H1 (cell line): ENCODE data around the gene ADGRV1. TPM values are rescaled to one million over a fixed set of nuclear protein-coding genes. Genes with fewer than 3 reads are reported as not detected.
"Not testable (repeated sequence)": the region's sequence is repeated elsewhere in the genome, so short reads cannot be mapped to it uniquely, and the experiment has no call there.

Experiments used
- CTCF ChIA-PET: fragments of 300-600 bp; sonication (Branson Sonifier 250); formaldehyde crosslinking; loops from one replicate; lab custom pipeline; 2021; ENCODE audit not compliant: partially characterized antibody; lab: Charles Lee
- POLR2A ChIA-PET: fragments of 300-600 bp; sonication (Branson Sonifier 250); formaldehyde crosslinking; loops from one replicate; lab custom pipeline; 2021; ENCODE audit warnings: inconsistent platforms; ENCODE audit not compliant: partially characterized antibody; lab: Charles Lee
- DNase-seq, 2 experiments: peaks; one replicate each; pipeline versions ENCODE4 v3.0.0 to v3.0.0-alpha.2; 2010 to 2022; ENCODE audit warnings: low spot score in 2 of 2, low read depth in 1 of 2, mixed read lengths in 1 of 2
- FAIRE-seq: peaks from 2 replicates; lab custom pipeline; 2011; peaks lifted over from hg19 to GRCh38; lab: Jason Lieb, UNC
- H2AFZ ChIP-seq: 2 replicates; pipeline ENCODE4 v1.8.1; 2012; ENCODE audit warnings: low read length, inconsistent platforms
- H2AK5ac ChIP-seq: 2 replicates; pipeline ENCODE4 v1.6.1; 2013; ENCODE audit warnings: low read depth, low read length
- H2BK120ac ChIP-seq: replicated peaks from 2 replicates; pipeline ENCODE3; 2013; ENCODE audit warnings: low read depth, low read length, inconsistent platforms
- H2BK12ac ChIP-seq: 2 replicates; pipeline ENCODE4 v1.6.1; 2013; ENCODE audit warnings: low read depth, low read length
- H2BK15ac ChIP-seq: 2 replicates; pipeline ENCODE4 v1.6.1; 2013; ENCODE audit warnings: low read length
- H2BK20ac ChIP-seq: 2 replicates; pipeline ENCODE4 v1.6.1; 2013; ENCODE audit warnings: low read length
- H2BK5ac ChIP-seq: 2 replicates; pipeline ENCODE4 v1.6.1; 2013; ENCODE audit warnings: low read depth, low read length
- H3K14ac ChIP-seq: 2 replicates; pipeline ENCODE4 v1.6.1; 2013; ENCODE audit warnings: inconsistent platforms; ENCODE audit not compliant: insufficient read length
- H3K18ac ChIP-seq: 2 replicates; pipeline ENCODE4 v1.6.1; 2013; ENCODE audit warnings: low read length; ENCODE audit errors: extremely low read depth
- H3K23ac ChIP-seq: 2 replicates; pipeline ENCODE4 v1.6.1; 2013; ENCODE audit warnings: inconsistent platforms; ENCODE audit not compliant: insufficient read length
- H3K23me2 ChIP-seq: 2 replicates; pipeline ENCODE4 v1.6.1; 2013; ENCODE audit warnings: low read depth, low read length
- H3K27ac ChIP-seq: 2 replicates; pipeline ENCODE4 v1.6.1; 2011; ENCODE audit warnings: low read depth, low read length, inconsistent platforms
- H3K27me3 ChIP-seq, 4 experiments: replicated peaks in 1 of 4; 1 replicate in 1 of 4; 2 replicates in 3 of 4; pipeline versions ENCODE4 v1.6.1 to v1.8.1; 2011 to 2013; ENCODE audit warnings: low read length in 3 of 4, mild to moderate bottlenecking in 3 of 4, inconsistent platforms in 2 of 4, mixed read lengths in 2 of 4, moderate library complexity in 1 of 4; ENCODE audit not compliant: control insufficient read depth in 3 of 4, insufficient read depth in 3 of 4; ENCODE audit errors: extremely low read depth in 1 of 4
- H3K36me3 ChIP-seq, 4 experiments: 2 replicates each; pipeline versions ENCODE4 v1.6.1 to v1.8.1; 2011 to 2013; ENCODE audit warnings: mild to moderate bottlenecking in 4 of 4, low read length in 3 of 4, moderate library complexity in 2 of 4, control low read depth in 1 of 4, inconsistent platforms in 1 of 4; ENCODE audit not compliant: insufficient read depth in 4 of 4, control insufficient read depth in 2 of 4
- H3K4ac ChIP-seq: replicated peaks from 2 replicates; pipeline ENCODE3; 2013; ENCODE audit warnings: low read length, low read depth, mixed read lengths, inconsistent platforms; ENCODE audit not compliant: insufficient read length
- H3K4me1 ChIP-seq, 4 experiments: replicated peaks in 1 of 4; 1 replicate in 1 of 4; 2 replicates in 3 of 4; pipeline versions ENCODE4 v1.6.1 to v1.8.1; 2011 to 2013; ENCODE audit warnings: low read length in 3 of 4, inconsistent platforms in 2 of 4, mixed read lengths in 1 of 4; ENCODE audit not compliant: insufficient read depth in 4 of 4, control insufficient read depth in 3 of 4
- H3K4me2 ChIP-seq, 2 experiments: 2 replicates each; pipeline versions ENCODE4 v1.6.1 to v1.8.1; 2011 to 2013; ENCODE audit warnings: low read depth in 2 of 2, low read length in 2 of 2, control low read depth in 1 of 2, inconsistent platforms in 1 of 2, mild to moderate bottlenecking in 1 of 2; ENCODE audit not compliant: insufficient read depth in 1 of 2
- H3K4me3 ChIP-seq, 4 experiments: fragments of 200-600, 300-600 bp in 1 of 4; sonication (generic), shearing (Covaris generic), sonication (Bioruptor Twin) in 1 of 4; 2 replicates each; pipeline versions ENCODE4 v1.5.1 to v1.8.1; 2011 to 2016; ENCODE audit warnings: low read length in 4 of 4, low read depth in 3 of 4, control low read depth in 2 of 4, inconsistent platforms in 2 of 4, mild to moderate bottlenecking in 2 of 4, mixed read lengths in 1 of 4, moderate library complexity in 1 of 4; ENCODE audit not compliant: insufficient read depth in 2 of 4; ENCODE audit errors: extremely low read depth in 1 of 4
- H3K56ac ChIP-seq: replicated peaks from 2 replicates; pipeline ENCODE3; 2013; ENCODE audit warnings: low read depth, mild to moderate bottlenecking, mixed read lengths, low read length, inconsistent platforms; ENCODE audit not compliant: insufficient read length
- H3K79me1 ChIP-seq: 2 replicates; pipeline ENCODE4 v1.6.1; 2013; ENCODE audit warnings: low read depth, low read length, control low read depth
- H3K79me2 ChIP-seq, 2 experiments: 2 replicates each; pipeline versions ENCODE4 v1.6.1 to v1.8.1; 2012 to 2013; ENCODE audit warnings: low read length in 2 of 2, mild to moderate bottlenecking in 2 of 2, inconsistent platforms in 1 of 2; ENCODE audit not compliant: insufficient read depth in 2 of 2, control insufficient read depth in 1 of 2
- H3K9ac ChIP-seq, 4 experiments: replicated peaks in 1 of 4; 1 replicate in 1 of 4; 2 replicates in 3 of 4; pipeline versions ENCODE4 v1.6.1 to v1.8.1; 2011 to 2013; ENCODE audit warnings: low read depth in 3 of 4, low read length in 3 of 4, control low read depth in 2 of 4, mild to moderate bottlenecking in 2 of 4, moderate library complexity in 2 of 4, inconsistent platforms in 1 of 4; ENCODE audit errors: extremely low read depth in 1 of 4
- H3K9me3 ChIP-seq, 2 experiments: 2 replicates each; pipeline versions ENCODE4 v1.6.1 to v1.8.1; 2012 to 2013; ENCODE audit warnings: mild to moderate bottlenecking in 2 of 2, moderate library complexity in 2 of 2, control low read depth in 1 of 2, inconsistent platforms in 1 of 2, low read depth in 1 of 2, low read length in 1 of 2, mixed read lengths in 1 of 2; ENCODE audit not compliant: insufficient read depth in 2 of 2
- H4K20me1 ChIP-seq, 2 experiments: replicated peaks in 1 of 2; 2 replicates each; pipeline versions ENCODE3 to v1.8.1; 2011 to 2013; ENCODE audit warnings: inconsistent platforms in 2 of 2, low read length in 2 of 2, mild to moderate bottlenecking in 1 of 2; ENCODE audit not compliant: insufficient read depth in 2 of 2, control insufficient read depth in 1 of 2
- H4K5ac ChIP-seq: 2 replicates; pipeline ENCODE4 v1.6.1; 2013; ENCODE audit warnings: low read length, low read depth, mixed read lengths, inconsistent platforms; ENCODE audit not compliant: insufficient read length
- H4K8ac ChIP-seq: 2 replicates; pipeline ENCODE4 v1.8.0; 2013; ENCODE audit warnings: mild to moderate bottlenecking, moderate library complexity, low read length, inconsistent platforms; ENCODE audit not compliant: insufficient read depth; ENCODE audit errors: extremely low read depth
- H4K91ac ChIP-seq: replicated peaks from 2 replicates; pipeline ENCODE3; 2013; ENCODE audit warnings: low read length, mixed read lengths, inconsistent platforms; ENCODE audit not compliant: insufficient read length
- MAX ChIP-seq: IDR thresholded peaks from 2 replicates; pipeline ENCODE4 v1.6.1; 2012; ENCODE audit warnings: inconsistent platforms
- WGBS, 2 experiments: shearing (Covaris generic) in 1 of 2; methylation state at CpG; one replicate each; pipeline versions ENCODE4 v1.1.6 to v1.1.7; 2013 to 2015; ENCODE audit warnings: low lambda C conversion rate in 2 of 2, mixed read lengths in 2 of 2, inconsistent platforms in 1 of 2, low coverage in 1 of 2, missing lambda C conversion rate in 1 of 2; ENCODE audit not compliant: insufficient replicate concordance in 2 of 2, insufficient coverage in 1 of 2, insufficient read length in 1 of 2; ENCODE audit errors: extremely low coverage in 1 of 2, missing lambda C conversion rate in 1 of 2; 5-methylcytosine and 5-hydroxymethylcytosine counted together
- polyA plus RNA-seq, 7 experiments: library from polyadenylated mRNA; depleted of rRNA in 3 of 7; stranded (reverse) in 5 of 7; unstranded in 2 of 7; fragments of >200 nt in 5 of 7; fragments of 200-250 nt in 2 of 7; gene quantifications; 1 replicate in 5 of 7; 2 replicates in 1 of 7; 4 replicates in 1 of 7; pipeline versions ENCODE4 v1.2.1 to v1.2.3, GENCODE V29; 2011 to 2013; ENCODE audit warnings: missing spikeins in 2 of 7, mixed read lengths in 2 of 7
- total RNA-seq: library from RNA; stranded (reverse); fragmentation: NEBNext Ultra II Directional; extraction: Animal tissue kit (Norgen Biotek cat#: 25700); gene quantifications from 2 replicates; pipeline ENCODE4 v1.2.1, GENCODE V29; 2021

The ADGRV1 gene
- total and polyA plus RNA-seq, 2 of the 8 experiments (the other 6 are each of a cell fraction or from before 2014, with no cell fraction given), result 53.1 to 62.2 TPM

GRCh38 chr5:91038180-91038808, 479.7 kb downstream of the ADGRV1 start (continued):
- no peak for TF ChIP-seq MAX

GRCh38 chr5:91041132-91041531, 482.5 kb downstream of the ADGRV1 start:
- H3K4me1 ChIP-seq, result peaks cover 2 to 11% (median 5%) of the 10 kb centered on the region in 4 experiments; a peak in 4 of 7 replicates
- H2AFZ ChIP-seq, H3K56ac ChIP-seq, H3K23me2 ChIP-seq, H3K79me1 ChIP-seq, FAIRE-seq, H2BK15ac ChIP-seq, H4K8ac ChIP-seq, H3K27me3 ChIP-seq, H4K91ac ChIP-seq, H2BK20ac ChIP-seq, H3K27ac ChIP-seq, H3K4ac ChIP-seq, H3K9me3 ChIP-seq, H3K14ac ChIP-seq, H2BK120ac ChIP-seq, DNase-seq, H2AK5ac ChIP-seq, H3K23ac ChIP-seq, H3K18ac ChIP-seq, H3K4me2 ChIP-seq, H4K5ac ChIP-seq, H3K4me3 ChIP-seq, H3K79me2 ChIP-seq, H4K20me1 ChIP-seq, CTCF ChIA-PET, H3K36me3 ChIP-seq, H3K9ac ChIP-seq, H2BK12ac ChIP-seq, H2BK5ac ChIP-seq: not testable (repeated sequence)
- no CpG with 5 or more reads among the region's 1 CpG for WGBS, 2 experiments
- POLR2A ChIA-PET, result interaction anchor here (0.7 kb wide), 1 partner anchor 11 kb away, joined by 4 read pairs; no protein-coding TSS in a partner anchor
